IMR-90 (cell line): ENCODE data around the gene SOD2. TPM values are rescaled to one million over a fixed set of nuclear protein-coding genes. Genes with fewer than 3 reads are reported as not detected.

ENCODE experiments used
- ATAC-seq: fragments of 200-7000 bp; cut with Tn5 transposase; 2 replicates; pipeline ENCODE4 v1.9.1; 2020; ENCODE audit warnings: low read depth, mild to moderate bottlenecking, moderate library complexity
- BruUV-seq: library from RNA; stranded (reverse); fragments of 400-500 nt; replicated peaks from 2 replicates; lab custom pipeline; 2021; lab: Mats Ljungman, UMichigan
- CTCF ChIA-PET: fragments of 300-600 bp; formaldehyde crosslinking; extraction: SDS; loops from one replicate; lab custom pipeline; 2021; ENCODE audit warnings: antibody characterized with exemption; lab: Yijun Ruan, JAX
- POLR2A ChIA-PET: fragments of 300-600 bp; sonication (Branson Sonifier 250); formaldehyde crosslinking; loops from one replicate; lab custom pipeline; 2022; ENCODE audit warnings: antibody characterized with exemption; ENCODE audit not compliant: unreplicated experiment; lab: Charles Lee
- DNase-seq: peaks from one replicate; pipeline ENCODE4 v3.0.0; 2013
- H2AFZ ChIP-seq: replicated peaks from 2 replicates; pipeline ENCODE3; 2013; ENCODE audit warnings: low read length, mild to moderate bottlenecking; ENCODE audit not compliant: poor library complexity
- H2AK5ac ChIP-seq: 2 replicates; pipeline ENCODE4 v1.6.1; 2013; ENCODE audit warnings: low read depth, low read length, inconsistent platforms
- H2AK9ac ChIP-seq: replicated peaks from 2 replicates; pipeline ENCODE3; 2013; ENCODE audit warnings: mild to moderate bottlenecking, low read depth, low read length, moderate library complexity; ENCODE audit not compliant: poor library complexity
- H2BK120ac ChIP-seq: 2 replicates; pipeline ENCODE4 v1.6.1; 2013; ENCODE audit warnings: low read depth, low read length, inconsistent platforms
- H2BK15ac ChIP-seq: 3 replicates; pipeline ENCODE4 v1.6.1; 2013; ENCODE audit warnings: low read depth, low read length, inconsistent platforms
- H2BK20ac ChIP-seq: 2 replicates; pipeline ENCODE4 v1.6.1; 2013; ENCODE audit warnings: low read depth, mild to moderate bottlenecking, inconsistent platforms, low read length, moderate library complexity
- H2BK5ac ChIP-seq: 2 replicates; pipeline ENCODE4 v1.6.1; 2013; ENCODE audit warnings: mild to moderate bottlenecking, low read depth, low read length, inconsistent platforms; ENCODE audit not compliant: poor library complexity, severe bottlenecking
- H3K14ac ChIP-seq: replicated peaks from 2 replicates; pipeline ENCODE4 v1.6.1; 2013; ENCODE audit warnings: low read depth, low read length, inconsistent platforms
- H3K18ac ChIP-seq: 2 replicates; pipeline ENCODE4 v1.6.1; 2013; ENCODE audit warnings: low read depth, low read length, control low read depth
- H3K23ac ChIP-seq: 2 replicates; pipeline ENCODE4 v1.6.1; 2013; ENCODE audit warnings: low read depth, low read length, inconsistent platforms
- H3K27ac ChIP-seq: 2 replicates; pipeline ENCODE4 v1.5.1; 2013; ENCODE audit warnings: mild to moderate bottlenecking, control low read depth, low read length; ENCODE audit not compliant: insufficient read depth
- H3K27me3 ChIP-seq: 2 replicates; pipeline ENCODE4 v1.6.1; 2013; ENCODE audit warnings: low read length; ENCODE audit not compliant: control insufficient read depth, insufficient read depth
- H3K36me3 ChIP-seq: 2 replicates; pipeline ENCODE4 v1.6.1; 2013; ENCODE audit warnings: low read length, mixed read lengths; ENCODE audit not compliant: control insufficient read depth, insufficient read depth
- H3K4ac ChIP-seq: 2 replicates; pipeline ENCODE4 v1.6.1; 2013; ENCODE audit warnings: low read depth, low read length, inconsistent platforms
- H3K4me1 ChIP-seq: 2 replicates; pipeline ENCODE4 v1.6.1; 2013; ENCODE audit warnings: low read length, mixed read lengths; ENCODE audit not compliant: control insufficient read depth, insufficient read depth
- H3K4me2 ChIP-seq: 2 replicates; pipeline ENCODE4 v1.6.1; 2013; ENCODE audit warnings: low read depth, mild to moderate bottlenecking, control low read depth, low read length, moderate library complexity
- H3K4me3 ChIP-seq: 2 replicates; pipeline ENCODE4 v1.5.1; 2013; ENCODE audit warnings: low read depth, mild to moderate bottlenecking, control low read depth, low read length, moderate library complexity; ENCODE audit not compliant: insufficient read depth
- H3K56ac ChIP-seq: 2 replicates; pipeline ENCODE4 v1.6.1; 2013; ENCODE audit warnings: low read length, inconsistent platforms; ENCODE audit not compliant: insufficient read depth; ENCODE audit errors: extremely low read depth
- H3K79me1 ChIP-seq, 2 experiments: 2 replicates each; pipeline ENCODE4 v1.6.1; 2013; ENCODE audit warnings: low read length in 2 of 2, inconsistent platforms in 1 of 2, low read depth in 1 of 2
- H3K9ac ChIP-seq: 2 replicates; pipeline ENCODE4 v1.6.1; 2013; ENCODE audit warnings: low read depth, low read length, control low read depth
- H3K9me1 ChIP-seq: 2 replicates; pipeline ENCODE4 v1.6.1; 2013; ENCODE audit warnings: low read length, inconsistent platforms; ENCODE audit not compliant: insufficient read depth
- H3K9me3 ChIP-seq: 2 replicates; pipeline ENCODE4 v1.6.1; 2013; ENCODE audit warnings: low read length; ENCODE audit not compliant: control insufficient read depth, insufficient read depth
- H4K20me1 ChIP-seq: 2 replicates; pipeline ENCODE4 v1.6.1; 2013; ENCODE audit warnings: low read length, inconsistent platforms; ENCODE audit not compliant: insufficient read depth
- H4K5ac ChIP-seq: 2 replicates; pipeline ENCODE4 v1.6.1; 2013; ENCODE audit warnings: mild to moderate bottlenecking, low read depth, low read length, control low read depth
- H4K8ac ChIP-seq, 2 experiments: 2 replicates each; pipeline ENCODE4 v1.6.1; 2013; ENCODE audit warnings: low read depth in 2 of 2, low read length in 2 of 2, control low read depth in 1 of 2, inconsistent platforms in 1 of 2
- H4K91ac ChIP-seq: 2 replicates; pipeline ENCODE4 v1.6.1; 2013; ENCODE audit warnings: low read depth, low read length, inconsistent platforms; ENCODE audit not compliant: insufficient read depth
- BHLHE40 ChIP-seq: fragments of 150-350 bp; IDR thresholded peaks from 2 replicates; pipeline ENCODE4 v1.6.1; 2016; ENCODE audit warnings: mild to moderate bottlenecking, low read depth, low read length
- CEBPB ChIP-seq: IDR thresholded peaks from 2 replicates; pipeline ENCODE4 v1.6.1; 2012; ENCODE audit warnings: low read depth, low read length, improper control_type of control experiment
- CHD1 ChIP-seq: IDR thresholded peaks from 2 replicates; pipeline ENCODE4 v1.6.1; 2012; ENCODE audit warnings: low read depth, low read length, improper control_type of control experiment
- ELK1 ChIP-seq: fragments of 150-350 bp; IDR thresholded peaks from 2 replicates; pipeline ENCODE4 v1.6.1; 2016; ENCODE audit warnings: low read depth, mild to moderate bottlenecking, low read length, moderate library complexity, borderline replicate concordance
- FOS ChIP-seq: fragments of 150-350 bp; IDR thresholded peaks from 2 replicates; pipeline ENCODE4 v1.6.1; 2016; ENCODE audit warnings: low read depth, low read length
- MAFK ChIP-seq: IDR thresholded peaks from 2 replicates; pipeline ENCODE4 v1.6.1; 2012; ENCODE audit warnings: low read depth, low read length, improper control_type of control experiment
- MAZ ChIP-seq: IDR thresholded peaks from 2 replicates; pipeline ENCODE4 v1.6.1; 2012; ENCODE audit warnings: low read depth, mild to moderate bottlenecking, low read length, improper control_type of control experiment, moderate library complexity, borderline replicate concordance
- MXI1 ChIP-seq: IDR thresholded peaks from 2 replicates; pipeline ENCODE4 v1.6.1; 2012; ENCODE audit warnings: low read depth, mild to moderate bottlenecking, low read length, moderate library complexity, borderline replicate concordance
- NFE2L2 ChIP-seq: fragments of 150-350 bp; IDR thresholded peaks from 2 replicates; pipeline ENCODE4 v1.6.1; 2016; ENCODE audit warnings: low read depth, mild to moderate bottlenecking, low read length
- POLR2A ChIP-seq: IDR thresholded peaks from 2 replicates; pipeline ENCODE4 v1.6.1; 2012; ENCODE audit warnings: mild to moderate bottlenecking, low read depth, low read length
- RAD21 ChIP-seq: IDR thresholded peaks from 2 replicates; pipeline ENCODE4 v1.6.1; 2012; ENCODE audit warnings: low read length, improper control_type of control experiment
- RCOR1 ChIP-seq: IDR thresholded peaks from 2 replicates; pipeline ENCODE4 v1.6.1; 2012; ENCODE audit warnings: mild to moderate bottlenecking, low read length, improper control_type of control experiment; ENCODE audit not compliant: insufficient replicate concordance
- RFX5 ChIP-seq: IDR thresholded peaks from 2 replicates; pipeline ENCODE4 v1.8.0; 2012; ENCODE audit warnings: low read depth, mild to moderate bottlenecking, low read length, moderate library complexity
- SMC3 ChIP-seq: fragments of 150-350 bp; IDR thresholded peaks from 2 replicates; pipeline ENCODE4 v1.6.1; 2016; ENCODE audit warnings: low read depth, mild to moderate bottlenecking, antibody characterized with exemption, low read length, moderate library complexity
- USF2 ChIP-seq: fragments of 150-350 bp; IDR thresholded peaks from 2 replicates; pipeline ENCODE4 v1.6.1; 2017; ENCODE audit warnings: mild to moderate bottlenecking, antibody characterized with exemption, low read length, low read depth
- WGBS, 2 experiments: methylation state at CpG; one replicate each; pipeline versions ENCODE4 v1.1.5 to v1.1.7; 2013; ENCODE audit warnings: missing lambda C conversion rate in 2 of 2; ENCODE audit not compliant: insufficient read length in 1 of 2; ENCODE audit errors: extremely low coverage in 2 of 2; 5-methylcytosine and 5-hydroxymethylcytosine counted together
- dilution Hi-C: fragments of 300-500 bp; cut with HindIII; formaldehyde crosslinking; loops from one replicate; pipeline ENCODE4 v1.14.3; 2018; ENCODE audit warnings: low sequenced_read_pairs; ENCODE audit not compliant: unreplicated experiment
- in situ Hi-C: fragments of 300-500 bp; cut with MboI; formaldehyde crosslinking; loops from 3 replicates; pipeline ENCODE4 v1.14.3; 2019; ENCODE audit warnings: low sequenced_read_pairs, inconsistent platforms, mixed read lengths
- intact Hi-C: fragments of 100-400 bp; cut with micrococcal nuclease; formaldehyde crosslinking; loops from 2 replicates; pipeline ENCODE4 v1.10.0; 2022
- polyA plus RNA-seq, 3 experiments: library from polyadenylated mRNA; depleted of rRNA; stranded (reverse); fragments of >200 nt; gene quantifications; 2 replicates each; pipeline ENCODE4 v1.2.3, GENCODE V29; 2012; ENCODE audit warnings: low replicate concordance in 1 of 3
- total RNA-seq: library from RNA; depleted of rRNA; stranded (reverse); fragments of >200 nt; gene quantifications from 2 replicates; pipeline ENCODE4 v1.2.3, GENCODE V29; 2012
- TF ChIP-seq, protein P1 (sequence below): conservative IDR thresholded peaks from 2 replicates; pipeline ENCODE4 v1.5.1; 2012; ENCODE audit warnings: mild to moderate bottlenecking, low read depth, low read length, improper control_type of control experiment

Gene SOD2
- total and polyA plus RNA-seq, 2 of the 4 experiments (the other 2 are of a cell fraction): 173 to 243 TPM

DNA sequence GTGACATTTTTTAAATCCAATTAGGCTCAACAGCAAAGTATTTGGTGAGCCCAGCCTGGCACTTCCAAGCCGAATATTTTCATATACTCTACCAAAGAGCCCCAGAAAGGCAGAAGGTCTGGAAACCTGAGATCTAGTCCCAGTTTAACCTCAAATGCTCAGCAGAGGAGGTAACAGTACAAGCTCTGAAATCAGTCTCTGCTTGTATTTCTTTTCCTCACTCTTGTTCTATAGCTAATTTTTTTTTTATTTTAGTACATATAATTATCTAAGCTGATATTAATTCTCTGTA is 9.1 kb downstream of the SOD2 start:
- ChIA-PET POLR2A (no interaction called here), CTCF (interaction anchor here (0.7 kb wide), 1 partner anchor 723 kb away, joined by 4 read pairs; no protein-coding TSS in a partner anchor)
- WGBS, 2 experiments: no CpG with 5 or more reads among the region's 1 CpG
- Histone ChIP-seq H2BK15ac (peak overlapping the region; percentile 20; the same call in 1 of the 3 replicates), H3K4me3 (no peak overlapping the region), H3K9ac (no peak overlapping the region), H2BK120ac (peak overlapping the region; percentile 74), H3K36me3 (peaks cover 48% of the 10 kb centered on the region), H3K27me3 (no peaks in the 10 kb centered on the region), H4K20me1 (no peaks in the 10 kb centered on the region), H2AK5ac (peak overlapping the region; percentile 81; the same call in 1 of the 2 replicates), H3K9me3 (no peaks in the 10 kb centered on the region), H2AFZ (no peak overlapping the region), H2AK9ac (no peak overlapping the region), H3K27ac (peak overlapping the region; percentile 47; the same call in 1 of the 2 replicates), H3K4me1 (peaks cover 22% of the 10 kb centered on the region), H3K23ac (peak overlapping the region; percentile 73; the same call in 1 of the 2 replicates), H2BK20ac (peak overlapping the region; percentile 27; the same call in 1 of the 2 replicates), H3K9me1 (peaks cover 7% of the 10 kb centered on the region), H4K91ac (peak overlapping the region; percentile 43; the same call in 1 of the 2 replicates), H2BK5ac (peak overlapping the region; percentile 78), H3K14ac (0 out of 2 replicates have a peak overlapping the region, but pooled peaks have one; percentile 38), H3K79me1 (peaks cover 18 to 49% of the 10 kb centered on the region in 2 experiments), H3K18ac (peak overlapping the region; percentile 65; the same call in 1 of the 2 replicates), H3K4me2 (no peak overlapping the region), H4K8ac (peak overlapping the region in 1 of 2 experiments; percentile 54; a peak in 1 of 4 replicates), H3K4ac (peak overlapping the region; percentile 63; the same call in 1 of the 2 replicates), H3K56ac (no peak overlapping the region; the same call in 1 of the 2 replicates), H4K5ac (no peak overlapping the region)
- in situ Hi-C loops (loop anchor here (25.0 kb wide), 1 partner anchor 278 kb away; the partner anchor contains the start of gene IGF2R), intact Hi-C loops (no loop called here), dilution Hi-C loops (no loop called here)
- DNase-seq (no peak), ATAC-seq (no peak)
- BruUV-seq: no TSS peak
- TF ChIP-seq CEBPB (no peak), USF2 (no peak), RAD21 (no peak), NFE2L2 (no peak), POLR2A (no peak), CHD1 (no peak), MAFK (no peak), SMC3 (no peak), ELK1 (no peak), BHLHE40 (no peak), RCOR1 (no peak), FOS (no peak), MAZ (no peak), MXI1 (no peak), RFX5 (no peak)
- TF ChIP-seq, protein P1, sequence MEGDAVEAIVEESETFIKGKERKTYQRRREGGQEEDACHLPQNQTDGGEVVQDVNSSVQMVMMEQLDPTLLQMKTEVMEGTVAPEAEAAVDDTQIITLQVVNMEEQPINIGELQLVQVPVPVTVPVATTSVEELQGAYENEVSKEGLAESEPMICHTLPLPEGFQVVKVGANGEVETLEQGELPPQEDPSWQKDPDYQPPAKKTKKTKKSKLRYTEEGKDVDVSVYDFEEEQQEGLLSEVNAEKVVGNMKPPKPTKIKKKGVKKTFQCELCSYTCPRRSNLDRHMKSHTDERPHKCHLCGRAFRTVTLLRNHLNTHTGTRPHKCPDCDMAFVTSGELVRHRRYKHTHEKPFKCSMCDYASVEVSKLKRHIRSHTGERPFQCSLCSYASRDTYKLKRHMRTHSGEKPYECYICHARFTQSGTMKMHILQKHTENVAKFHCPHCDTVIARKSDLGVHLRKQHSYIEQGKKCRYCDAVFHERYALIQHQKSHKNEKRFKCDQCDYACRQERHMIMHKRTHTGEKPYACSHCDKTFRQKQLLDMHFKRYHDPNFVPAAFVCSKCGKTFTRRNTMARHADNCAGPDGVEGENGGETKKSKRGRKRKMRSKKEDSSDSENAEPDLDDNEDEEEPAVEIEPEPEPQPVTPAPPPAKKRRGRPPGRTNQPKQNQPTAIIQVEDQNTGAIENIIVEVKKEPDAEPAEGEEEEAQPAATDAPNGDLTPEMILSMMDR: no peak
